A673 (cell line): ENCODE data around the gene EVX1. TPM values are rescaled to one million over a fixed set of nuclear protein-coding genes. Genes with fewer than 3 reads are reported as not detected.

Experiments used
- BruUV-seq: library from RNA; stranded (reverse); fragments of 400-500 nt; replicated peaks from 2 replicates; lab custom pipeline; 2021; lab: Mats Ljungman, UMichigan
- CTCF ChIA-PET: fragments of 300-600 bp; sonication (Branson Sonifier 250); formaldehyde crosslinking; loops from one replicate; lab custom pipeline; 2022; ENCODE audit warnings: antibody characterized with exemption; lab: Charles Lee
- POLR2A ChIA-PET: fragments of 300-600 bp; sonication (Branson Sonifier 250); formaldehyde crosslinking; loops from one replicate; lab custom pipeline; 2022; ENCODE audit warnings: antibody characterized with exemption; ENCODE audit not compliant: low non-redundant PET; lab: Charles Lee
- DNase-seq: peaks from one replicate; pipeline ENCODE4 v3.0.0-alpha.2; 2015; ENCODE audit warnings: low spot score
- H3K27ac ChIP-seq: fragments of 200-600 bp; sonication (generic); 2 replicates; pipeline ENCODE4 v1.5.1; 2016; ENCODE audit warnings: mixed run types, low read depth, mild to moderate bottlenecking, mixed read lengths, antibody characterized with exemption, low read length; ENCODE audit not compliant: poor library complexity, severe bottlenecking
- H3K27me3 ChIP-seq: fragments of 200-600 bp; sonication (generic); replicated peaks from 2 replicates; pipeline ENCODE4 v1.6.1; 2017; ENCODE audit warnings: mixed run types, low read depth, mild to moderate bottlenecking, mixed read lengths, antibody characterized with exemption, low read length; ENCODE audit not compliant: insufficient read depth, poor library complexity
- H3K36me3 ChIP-seq: fragments of 200-600 bp; sonication (generic); 2 replicates; pipeline ENCODE4 v1.6.1; 2016; ENCODE audit warnings: mixed run types, mild to moderate bottlenecking, mixed read lengths, antibody characterized with exemption, low read length; ENCODE audit not compliant: insufficient read depth, poor library complexity, severe bottlenecking
- H3K4me1 ChIP-seq: fragments of 200-600 bp; sonication (generic); 2 replicates; pipeline ENCODE4 v1.6.1; 2017; ENCODE audit warnings: mixed run types, mild to moderate bottlenecking, mixed read lengths, antibody characterized with exemption, low read length; ENCODE audit not compliant: insufficient read depth, poor library complexity, severe bottlenecking
- H3K4me3 ChIP-seq: fragments of 200-600 bp; sonication (generic); 2 replicates; pipeline ENCODE4 v1.5.1; 2016; ENCODE audit warnings: low read depth, mixed run types, mild to moderate bottlenecking, mixed read lengths, low read length; ENCODE audit not compliant: poor library complexity, severe bottlenecking
- H3K9me3 ChIP-seq: fragments of 200-600 bp; sonication (generic); 2 replicates; pipeline ENCODE4 v1.6.1; 2016; ENCODE audit warnings: mixed run types, low read depth, mild to moderate bottlenecking, mixed read lengths, antibody characterized with exemption, low read length; ENCODE audit not compliant: poor library complexity, severe bottlenecking
- CTCF ChIP-seq: fragments of 300-800, 200-600 bp; sonication (generic); conservative IDR thresholded peaks from 2 replicates; pipeline ENCODE4 v1.5.1; 2017; ENCODE audit warnings: low read depth, mild to moderate bottlenecking, antibody characterized with exemption, low read length, moderate library complexity, mixed read lengths
- EZH2 ChIP-seq: fragments of 200-600 bp; sonication (generic); IDR thresholded peaks from 2 replicates; pipeline ENCODE4 v1.6.1; 2017; ENCODE audit warnings: borderline replicate concordance, low read depth, mild to moderate bottlenecking, mixed read lengths, antibody characterized with exemption, low read length; ENCODE audit not compliant: poor library complexity, severe bottlenecking
- intact Hi-C: fragments of 100-400 bp; cut with micrococcal nuclease; formaldehyde crosslinking; loops from one replicate; pipeline ENCODE4 v1.10.0; 2022; ENCODE audit not compliant: unreplicated experiment
- total RNA-seq: library from RNA; stranded (reverse); gene quantifications from 2 replicates; pipeline ENCODE4 v1.2.3, GENCODE V29; 2021

EVX1 gene
- total RNA-seq, 1 experiment from 2014 or later = not detected

GRCh38 chr7:27221201-27221797 lies 21.3 kb upstream of the EVX1 start:
- Histone ChIP-seq H3K36me3 (no peaks in the 10 kb centered on the region), H3K4me3 (no peak overlapping the region), H3K4me1 (no peaks in the 10 kb centered on the region), H3K9me3 (no peaks in the 10 kb centered on the region), H3K27me3 (peaks cover 66% of the 10 kb centered on the region), H3K27ac (no peak overlapping the region)
- no peak for DNase-seq
- no TSS peak for BruUV-seq
- intact Hi-C loops = no loop called here
- POLR2A ChIA-PET = no interaction called here
- no peak for TF ChIP-seq CTCF
- TF ChIP-seq EZH2 = no peak
- CTCF ChIA-PET = no interaction called here

GRCh38 chr7:27223941-27224575 lies 18.5 kb upstream of the EVX1 start:
- TF ChIP-seq EZH2 (no peak), CTCF (no peak)
- intact Hi-C loops = no loop called here
- H3K36me3 ChIP-seq = no peaks in the 10 kb centered on the region
- no peak overlapping the region for H3K27ac ChIP-seq
- H3K27me3 ChIP-seq = peaks cover 76% of the 10 kb centered on the region
- no peaks in the 10 kb centered on the region for H3K4me1 ChIP-seq
- CTCF ChIA-PET = no interaction called here
- no peak for DNase-seq
- BruUV-seq = no TSS peak
- POLR2A ChIA-PET = no interaction called here
- no peaks in the 10 kb centered on the region for H3K9me3 ChIP-seq
- no peak overlapping the region for H3K4me3 ChIP-seq

GRCh38 chr7:27224983-27225934 lies 17.3 kb upstream of the EVX1 start:
- BruUV-seq = no TSS peak
- intact Hi-C loops = no loop called here
- no peak overlapping the region for H3K27ac ChIP-seq
- H3K27me3 ChIP-seq = peaks cover 83% of the 10 kb centered on the region
- H3K4me1 ChIP-seq = no peaks in the 10 kb centered on the region
- TF ChIP-seq EZH2 = peak; percentile 66
- no peak for TF ChIP-seq CTCF
- H3K36me3 ChIP-seq = no peaks in the 10 kb centered on the region
- no peaks in the 10 kb centered on the region for H3K9me3 ChIP-seq
- no peak overlapping the region for H3K4me3 ChIP-seq
- no peak for DNase-seq
- POLR2A ChIA-PET = no interaction called here
- CTCF ChIA-PET = no interaction called here
